ENCODE measurements around the gene CTAG1A. TPM values are rescaled to one million over a fixed set of nuclear protein-coding genes. Genes with fewer than 3 reads are reported as not detected.
"Not testable (repeated sequence)": the region's sequence is repeated elsewhere in the genome, so short reads cannot be mapped to it uniquely, and the experiment has no call there.

Gene CTAG1A
- polyA plus RNA-seq, 1 donor from 2014 or later: not detected

GRCh38 chrX:154633661-154634060 is 48.7 kb downstream of the CTAG1A start:
- H3F3A ChIP-seq (ENCODE audit: insufficient read depth, low read length, poor library complexity, severe bottlenecking); H3K36me3 ChIP-seq (ENCODE audit: insufficient read depth, low read length); H3K27me3 ChIP-seq (ENCODE audit: insufficient read depth, low read depth, low read length); H3K4me2 ChIP-seq (ENCODE audit: low read length); H3K9me3 ChIP-seq (ENCODE audit: low read length); H3K27ac ChIP-seq (ENCODE audit: low read length); H3K9ac ChIP-seq (ENCODE audit: low read length); H3K9me2 ChIP-seq (ENCODE audit: insufficient read depth, low read length); H3K4me3 ChIP-seq (ENCODE audit: low read length); H4K20me1 ChIP-seq (ENCODE audit: insufficient read depth); H2AFZ ChIP-seq (ENCODE audit: low read depth, low read length); H3K79me2 ChIP-seq (replicated peaks; ENCODE audit: insufficient read depth, low read length): not testable (repeated sequence)

Small RNA genes lying within 50 kb of the gene (small RNA-seq; reads per million reads assigned to genes)
- gene AC244090.1 (0 reads per million in 3 experiments), gene AC244107.2 (0 reads per million in 3 experiments)

Other genes with a start within 250 kb of the CTAG1A start
- 84.9 and 118 TPM in 2 replicates for gene FLNA, start 210.5 kb upstream of the CTAG1A start, polyA plus RNA-seq
- gene EMD, start 205.8 kb upstream of the CTAG1A start, polyA plus RNA-seq: 67.9 and 86.3 TPM in 2 replicates
- gene RPL10, start 186.8 kb upstream of the CTAG1A start, polyA plus RNA-seq: 3,689 and 3,975 TPM in 2 replicates
- 8.3 and 9.2 TPM in 2 replicates for gene DNASE1L1, start 175.9 kb upstream of the CTAG1A start, polyA plus RNA-seq
- 51.2 and 60.5 TPM in 2 replicates for gene TAFAZZIN, start 173.6 kb upstream of the CTAG1A start, polyA plus RNA-seq
- 126 and 159 TPM in 2 replicates for gene ATP6AP1, start 156.5 kb upstream of the CTAG1A start, polyA plus RNA-seq
- 370 and 415 TPM in 2 replicates for gene GDI1, start 148.0 kb upstream of the CTAG1A start, polyA plus RNA-seq
- 68.3 and 90.4 TPM in 2 replicates for gene FAM50A, start 141.0 kb upstream of the CTAG1A start, polyA plus RNA-seq
- gene PLXNA3, start 126.9 kb upstream of the CTAG1A start, polyA plus RNA-seq: 17.2 and 22.2 TPM in 2 replicates
- gene LAGE3, start 105.9 kb upstream of the CTAG1A start, polyA plus RNA-seq: 37.3 and 43.6 TPM in 2 replicates
- 28.5 and 32.2 TPM in 2 replicates for gene UBL4A, start 98.5 kb upstream of the CTAG1A start, polyA plus RNA-seq
- 2.7 and 6.0 TPM in 2 replicates for gene SLC10A3, start 94.5 kb upstream of the CTAG1A start, polyA plus RNA-seq
- gene FAM3A, start 68.9 kb upstream of the CTAG1A start, polyA plus RNA-seq: 19.5 and 30.9 TPM in 2 replicates
- gene G6PD, start 38.3 kb upstream of the CTAG1A start, polyA plus RNA-seq: 13.6 and 18.8 TPM in 2 replicates
- gene IKBKG, start 37.5 kb upstream of the CTAG1A start, polyA plus RNA-seq: 32.6 and 37.7 TPM in 2 replicates
- gene CTAG1B, start 34.1 kb downstream of the CTAG1A start, polyA plus RNA-seq: not detected in 2 replicates
- gene CTAG2, start 68.4 kb downstream of the CTAG1A start, polyA plus RNA-seq: not detected in 2 replicates
- 0.06 TPM in 1 of 2 replicates, not detected in the other for gene GAB3, start 165.9 kb downstream of the CTAG1A start, polyA plus RNA-seq
- gene DKC1, start 177.7 kb downstream of the CTAG1A start, polyA plus RNA-seq: 31.3 and 32.1 TPM in 2 replicates
- gene MPP1, start 220.4 kb downstream of the CTAG1A start, polyA plus RNA-seq: 16.1 and 17.5 TPM in 2 replicates
- not detected in 2 replicates for gene SMIM9, start 249.5 kb downstream of the CTAG1A start, polyA plus RNA-seq